GM18499 (cell line): Measurements from ENCODE around the gene STPG2.

ENCODE experiments used
- ATAC-seq: cut with Tn5 transposase; IDR thresholded peaks from one replicate; pipeline ENCODE4 v1.9.1; 2021; ENCODE audit warnings: moderate number of reproducible peaks; ENCODE audit not compliant: insufficient read depth, unreplicated experiment

STPG2 gene

GRCh38 chr4:98094118-98094517 lies 49.2 kb downstream of the STPG2 start:
- no peak for ATAC-seq

- ATAC-seq, result no peak
Measured at GRCh38 chr4:98093662-98094061, 49.6 kb downstream of the STPG2 start.

- no peak for ATAC-seq
Measured at GRCh38 chr4:98092833-98093439, 50.3 kb downstream of the STPG2 start.

GRCh38 chr4:98081936-98082335 lies 61.3 kb downstream of the STPG2 start:
- no peak for ATAC-seq

- ATAC-seq, result no peak
Measured at GRCh38 chr4:98068495-98068894, 74.8 kb downstream of the STPG2 start.

- ATAC-seq, result no peak
Measured at GRCh38 chr4:98055800-98056501, 87.3 kb downstream of the STPG2 start.

GRCh38 chr4:98046665-98047064 lies 96.6 kb downstream of the STPG2 start:
- ATAC-seq, result no peak

GRCh38 chr4:98030059-98030458 lies 113.2 kb downstream of the STPG2 start:
- no peak for ATAC-seq

- no peak for ATAC-seq
Measured at GRCh38 chr4:98027827-98028226, 115.4 kb downstream of the STPG2 start.

- ATAC-seq, result no peak
Measured at GRCh38 chr4:98026362-98026761, 116.9 kb downstream of the STPG2 start.

GRCh38 chr4:98006814-98007412 lies 136.4 kb downstream of the STPG2 start:
- no peak for ATAC-seq

- no peak for ATAC-seq
Measured at GRCh38 chr4:98006060-98006459, 137.2 kb downstream of the STPG2 start.

- ATAC-seq, result no peak
Measured at GRCh38 chr4:98000940-98001339, 142.3 kb downstream of the STPG2 start.

GRCh38 chr4:97998203-97998602 lies 145.1 kb downstream of the STPG2 start:
- no peak for ATAC-seq

GRCh38 chr4:97994765-97995465 lies 148.4 kb downstream of the STPG2 start:
- ATAC-seq, result no peak

- ATAC-seq, result no peak
Measured at GRCh38 chr4:97990409-97990808, 152.9 kb downstream of the STPG2 start.

- no peak for ATAC-seq
Measured at GRCh38 chr4:97987019-97987648, 156.1 kb downstream of the STPG2 start.

GRCh38 chr4:97984545-97985131 lies 158.6 kb downstream of the STPG2 start:
- ATAC-seq, result no peak

GRCh38 chr4:97978791-97979488 lies 164.3 kb downstream of the STPG2 start:
- ATAC-seq, result no peak
